ENCODE measurements around the gene KDM4C.

Gene KDM4C

DNA sequence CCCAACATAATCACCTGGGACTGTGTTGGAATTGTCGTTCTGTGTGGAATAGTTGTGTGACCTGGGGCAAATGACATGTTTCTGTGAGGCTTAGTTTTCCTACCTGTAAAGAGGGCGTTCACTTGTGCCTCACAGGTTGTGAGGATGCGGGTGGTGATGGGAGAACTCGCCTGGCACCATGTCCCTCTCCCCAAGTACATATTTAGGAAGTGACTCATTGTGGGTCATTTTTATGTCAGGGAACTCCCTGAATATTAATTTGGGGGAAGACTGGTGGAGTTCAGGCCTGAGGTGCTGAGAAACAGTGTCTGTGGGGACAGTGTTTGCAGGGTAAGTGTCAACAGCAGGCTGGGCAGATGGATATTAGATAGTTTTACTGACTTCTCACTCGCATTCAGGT lies 144.7 kb downstream of the KDM4C start:
- H3K27ac ChIP-seq (ENCODE audit: low read depth, low read length), result no peak overlapping the region

DNA sequence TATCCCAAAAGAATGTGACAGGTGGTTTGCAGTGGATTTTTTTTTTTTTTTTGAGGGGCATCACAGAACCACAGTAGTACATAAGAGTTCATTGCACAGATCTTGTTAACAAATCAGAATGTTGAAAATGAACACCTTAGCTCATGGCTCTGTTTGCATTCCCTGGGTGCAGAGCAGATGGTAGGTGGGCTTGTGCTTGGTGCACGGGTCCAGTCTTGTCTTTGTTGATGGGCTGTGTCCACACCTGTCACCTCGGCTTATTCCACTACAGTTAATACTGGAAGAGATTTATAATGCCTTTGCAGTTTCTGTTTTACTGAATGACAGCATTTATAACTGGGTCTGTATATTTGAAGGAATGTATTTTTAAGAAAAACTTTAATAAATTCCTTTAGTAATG lies 146.6 kb downstream of the KDM4C start:
- Histone ChIP-seq H3K9me2 (replicated peaks; ENCODE audit: insufficient read depth, low read length) (no peaks in the 10 kb centered on the region), H3K36me3 (ENCODE audit: low read length) (no peaks in the 10 kb centered on the region), H3K79me2 (ENCODE audit: insufficient read depth, low read length) (no peaks in the 10 kb centered on the region), H3F3A (ENCODE audit: insufficient read depth) (peaks cover 4% of the 10 kb centered on the region; the same call in 1 of the 2 replicates), H3K27me3 (ENCODE audit: low read length) (no peaks in the 10 kb centered on the region), H3K4me3 (ENCODE audit: insufficient read depth, low read length, poor library complexity, severe bottlenecking) (no peak overlapping the region), H3K9me3 (ENCODE audit: insufficient read depth, low read length) (no peaks in the 10 kb centered on the region), H2AFZ (ENCODE audit: low read depth, low read length, severe bottlenecking) (no peak overlapping the region), H3K9ac (ENCODE audit: low read length) (no peak overlapping the region), H4K20me1 (ENCODE audit: low read depth, low read length) (no peaks in the 10 kb centered on the region), H3K4me2 (ENCODE audit: low read depth, low read length, poor library complexity, severe bottlenecking) (no peak overlapping the region), H3K27ac (ENCODE audit: low read depth, low read length) (no peak overlapping the region)
- no peak for TF ChIP-seq EZH2phosphoT487 (conservative IDR thresholded peaks at IDR 0.05; ENCODE audit: low read length)
- TF ChIP-seq, protein P1, sequence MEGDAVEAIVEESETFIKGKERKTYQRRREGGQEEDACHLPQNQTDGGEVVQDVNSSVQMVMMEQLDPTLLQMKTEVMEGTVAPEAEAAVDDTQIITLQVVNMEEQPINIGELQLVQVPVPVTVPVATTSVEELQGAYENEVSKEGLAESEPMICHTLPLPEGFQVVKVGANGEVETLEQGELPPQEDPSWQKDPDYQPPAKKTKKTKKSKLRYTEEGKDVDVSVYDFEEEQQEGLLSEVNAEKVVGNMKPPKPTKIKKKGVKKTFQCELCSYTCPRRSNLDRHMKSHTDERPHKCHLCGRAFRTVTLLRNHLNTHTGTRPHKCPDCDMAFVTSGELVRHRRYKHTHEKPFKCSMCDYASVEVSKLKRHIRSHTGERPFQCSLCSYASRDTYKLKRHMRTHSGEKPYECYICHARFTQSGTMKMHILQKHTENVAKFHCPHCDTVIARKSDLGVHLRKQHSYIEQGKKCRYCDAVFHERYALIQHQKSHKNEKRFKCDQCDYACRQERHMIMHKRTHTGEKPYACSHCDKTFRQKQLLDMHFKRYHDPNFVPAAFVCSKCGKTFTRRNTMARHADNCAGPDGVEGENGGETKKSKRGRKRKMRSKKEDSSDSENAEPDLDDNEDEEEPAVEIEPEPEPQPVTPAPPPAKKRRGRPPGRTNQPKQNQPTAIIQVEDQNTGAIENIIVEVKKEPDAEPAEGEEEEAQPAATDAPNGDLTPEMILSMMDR (IDR thresholded peaks at IDR 0.05; ENCODE audit: insufficient read depth, low read length, poor library complexity, severe bottlenecking), result no peak

More for the DNA sequence above, 144.7 kb downstream of the KDM4C start:
- H3K4me2 ChIP-seq (ENCODE audit: low read depth, low read length, poor library complexity, severe bottlenecking), result no peak overlapping the region
- H3K79me2 ChIP-seq (ENCODE audit: insufficient read depth, low read length), result no peaks in the 10 kb centered on the region
- H3K27me3 ChIP-seq (ENCODE audit: low read length), result no peaks in the 10 kb centered on the region
- H3K9me3 ChIP-seq (ENCODE audit: insufficient read depth, low read length), result no peaks in the 10 kb centered on the region
- no peaks in the 10 kb centered on the region for H4K20me1 ChIP-seq (ENCODE audit: low read depth, low read length)
- peaks cover 2% of the 10 kb centered on the region; the same call in 1 of the 2 replicates for H3F3A ChIP-seq (ENCODE audit: insufficient read depth)
- H3K4me3 ChIP-seq (ENCODE audit: insufficient read depth, low read length, poor library complexity, severe bottlenecking), result no peak overlapping the region
- no peak overlapping the region for H3K9ac ChIP-seq (ENCODE audit: low read length)
- H3K9me2 ChIP-seq (replicated peaks; ENCODE audit: insufficient read depth, low read length), result no peaks in the 10 kb centered on the region
- TF ChIP-seq, protein P1 (IDR thresholded peaks at IDR 0.05; ENCODE audit: insufficient read depth, low read length, poor library complexity, severe bottlenecking), result no peak
- TF ChIP-seq EZH2phosphoT487 (conservative IDR thresholded peaks at IDR 0.05; ENCODE audit: low read length), result no peak
- no peak overlapping the region for H2AFZ ChIP-seq (ENCODE audit: low read depth, low read length, severe bottlenecking)
- no peaks in the 10 kb centered on the region for H3K36me3 ChIP-seq (ENCODE audit: low read length)

DNA sequence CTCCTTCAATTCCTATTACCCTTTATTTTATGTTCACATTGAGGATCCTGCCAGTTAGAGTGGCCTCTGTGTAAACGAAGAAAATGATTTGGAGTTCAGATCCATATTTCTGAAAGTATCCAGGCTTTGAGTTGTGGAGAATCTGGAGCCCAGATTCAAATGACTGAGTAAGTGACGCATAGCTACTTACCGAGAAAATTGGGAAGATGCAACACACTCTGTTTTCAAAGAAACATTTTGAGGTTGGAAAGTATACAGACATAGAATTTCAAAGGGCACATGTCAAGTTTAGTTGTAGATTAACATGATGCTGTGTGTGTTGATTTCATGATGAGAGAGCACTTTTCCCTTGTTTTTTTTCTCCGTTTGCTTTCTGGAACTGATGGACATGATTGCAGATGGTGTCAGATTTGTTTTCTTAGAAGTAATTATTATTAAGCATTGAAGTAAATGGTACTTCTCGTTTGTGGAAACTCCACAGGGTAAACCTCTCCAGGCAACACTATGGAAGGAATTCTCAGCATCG lies 148.1 kb downstream of the KDM4C start:
- H3K9me3 ChIP-seq (ENCODE audit: insufficient read depth, low read length), result no peaks in the 10 kb centered on the region
- no peak overlapping the region for H3K4me3 ChIP-seq (ENCODE audit: insufficient read depth, low read length, poor library complexity, severe bottlenecking)
- H3K9me2 ChIP-seq (replicated peaks; ENCODE audit: insufficient read depth, low read length), result no peaks in the 10 kb centered on the region
- H3K4me2 ChIP-seq (ENCODE audit: low read depth, low read length, poor library complexity, severe bottlenecking), result no peak overlapping the region
- no peak overlapping the region for H3K9ac ChIP-seq (ENCODE audit: low read length)
- H3K79me2 ChIP-seq (ENCODE audit: insufficient read depth, low read length), result no peaks in the 10 kb centered on the region
- H2AFZ ChIP-seq (ENCODE audit: low read depth, low read length, severe bottlenecking), result no peak overlapping the region
- no peak overlapping the region for H3K27ac ChIP-seq (ENCODE audit: low read depth, low read length)
- no peaks in the 10 kb centered on the region for H3K27me3 ChIP-seq (ENCODE audit: low read length)
- peaks cover 4% of the 10 kb centered on the region; the same call in 1 of the 2 replicates for H3F3A ChIP-seq (ENCODE audit: insufficient read depth)
- no peak for TF ChIP-seq EZH2phosphoT487 (conservative IDR thresholded peaks at IDR 0.05; ENCODE audit: low read length)
- TF ChIP-seq, protein P1 (IDR thresholded peaks at IDR 0.05; ENCODE audit: insufficient read depth, low read length, poor library complexity, severe bottlenecking), result no peak
- H4K20me1 ChIP-seq (ENCODE audit: low read depth, low read length), result no peaks in the 10 kb centered on the region
- no peaks in the 10 kb centered on the region for H3K36me3 ChIP-seq (ENCODE audit: low read length)

Measured in SU-DHL-6 (cell line).